ENCODE measurements around the gene CA12. TPM values are rescaled to one million over a fixed set of nuclear protein-coding genes. Genes with fewer than 3 reads are reported as not detected.

CA12 gene
- 2.8 to 3.3 TPM (median 2.8 TPM) in 3 replicates for total RNA-seq (2021)
- Bru-seq, nascent RNA = percentile 38 among the genes with signal in this experiment
- long read RNA-seq, experiment 1, full-length matches to known transcripts = 12 of 17 reads
- long read RNA-seq, experiment 1, partial matches to known transcripts = 1 of 17 reads
- long read RNA-seq, experiment 1, other reads (novel, unspliced or antisense) = 4 of 17 reads
- long read RNA-seq, experiment 2, full-length matches to known transcripts = 1 of 3 reads
- long read RNA-seq, experiment 2, partial matches to known transcripts = 0 of 3 reads
- long read RNA-seq, experiment 2, other reads (novel, unspliced or antisense) = 2 of 3 reads
- long read RNA-seq, experiment 3, partial matches to known transcripts = 0 of 2 reads
- long read RNA-seq, experiment 3, other reads (novel, unspliced or antisense) = 2 of 2 reads

DNA sequence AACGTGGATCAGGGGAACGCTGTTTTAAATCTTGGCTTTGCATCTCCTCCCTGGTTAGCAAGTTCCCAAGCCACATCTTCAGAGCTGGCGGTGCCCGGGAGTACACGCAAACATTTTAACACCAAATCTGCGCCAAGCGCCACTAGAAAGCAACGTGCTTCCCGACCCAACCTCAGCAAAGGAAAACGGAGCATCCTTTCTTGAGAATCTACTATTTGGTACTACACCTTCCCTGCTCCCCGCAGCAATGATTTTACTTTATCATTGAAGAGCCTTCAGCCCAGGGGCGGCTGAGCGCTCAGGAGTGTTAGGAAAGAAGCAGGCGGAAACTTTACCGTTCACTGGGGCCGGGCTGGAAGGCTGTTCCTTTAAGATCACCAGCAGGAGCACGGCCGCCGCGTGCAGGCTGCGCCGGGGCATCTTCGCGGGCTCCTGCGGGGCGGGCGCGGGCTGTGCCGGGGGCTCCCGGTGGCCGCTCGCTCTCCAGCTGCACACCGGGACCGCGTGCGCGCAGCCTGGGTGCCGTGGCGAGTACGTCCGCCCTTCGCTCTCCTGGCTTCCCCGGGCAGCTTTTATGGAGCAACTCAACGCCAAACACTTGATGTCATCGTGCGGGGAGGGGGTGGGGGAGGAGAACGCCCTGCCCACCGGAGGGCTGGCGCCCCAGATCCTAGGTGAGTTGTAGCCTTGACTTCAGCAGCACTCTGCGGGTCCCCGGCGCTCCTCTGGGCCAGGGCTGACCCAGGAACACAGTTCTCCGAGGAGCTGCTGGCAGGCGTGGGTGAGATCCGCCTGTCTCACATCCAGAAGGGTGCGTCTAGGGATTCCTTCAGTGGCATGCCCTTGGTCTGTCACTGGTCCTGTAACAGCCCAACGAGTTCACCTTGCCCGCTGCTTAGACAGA, at the start of gene CA12:
Gene CA12, minus strand, starts transcription at position 546 of the 904 bp plus-strand sequence. Its CDS starts 126 bp downstream, at position 420.
- POLR2A ChIA-PET = no interaction called here
- Mint-ChIP-seq H3K36me3 (0 out of 2 replicates have a peak, but pooled peaks cover 2% of the 10 kb centered on the region), H3K9me3 (peaks cover 6% of the 10 kb centered on the region; the same call in 1 of the 2 replicates), H3K27ac (no peak within 1 kb of the TSS), H3K27me3 (ENCODE audit: low read depth) (peaks cover 63% of the 10 kb centered on the region), H3K4me1 (peaks cover 41% of the 10 kb centered on the region), H3K4me3 (peak within 1 kb of the TSS; percentile 73)
- no peak for TF ChIP-seq ZNF671 (CRISPR knock-in tag; IDR thresholded peaks at IDR 0.05)
- TF ChIP-seq ZNF416 (CRISPR knock-in tag; IDR thresholded peaks at IDR 0.05) = no peak
- peak; percentile 27; the same call in 1 of the 2 replicates for TF ChIP-seq CBFB (CRISPR knock-in tag; IDR thresholded peaks at IDR 0.05; ENCODE audit: low read depth)
- TF ChIP-seq ZBTB21 (CRISPR knock-in tag; IDR thresholded peaks at IDR 0.05; ENCODE audit: borderline replicate concordance) = 0 out of 2 replicates have a peak, but pooled peaks have one; percentile 17
- TF ChIP-seq NFE2L1 (CRISPR knock-in tag; IDR thresholded peaks at IDR 0.05) = no peak
- TF ChIP-seq, protein P1, sequence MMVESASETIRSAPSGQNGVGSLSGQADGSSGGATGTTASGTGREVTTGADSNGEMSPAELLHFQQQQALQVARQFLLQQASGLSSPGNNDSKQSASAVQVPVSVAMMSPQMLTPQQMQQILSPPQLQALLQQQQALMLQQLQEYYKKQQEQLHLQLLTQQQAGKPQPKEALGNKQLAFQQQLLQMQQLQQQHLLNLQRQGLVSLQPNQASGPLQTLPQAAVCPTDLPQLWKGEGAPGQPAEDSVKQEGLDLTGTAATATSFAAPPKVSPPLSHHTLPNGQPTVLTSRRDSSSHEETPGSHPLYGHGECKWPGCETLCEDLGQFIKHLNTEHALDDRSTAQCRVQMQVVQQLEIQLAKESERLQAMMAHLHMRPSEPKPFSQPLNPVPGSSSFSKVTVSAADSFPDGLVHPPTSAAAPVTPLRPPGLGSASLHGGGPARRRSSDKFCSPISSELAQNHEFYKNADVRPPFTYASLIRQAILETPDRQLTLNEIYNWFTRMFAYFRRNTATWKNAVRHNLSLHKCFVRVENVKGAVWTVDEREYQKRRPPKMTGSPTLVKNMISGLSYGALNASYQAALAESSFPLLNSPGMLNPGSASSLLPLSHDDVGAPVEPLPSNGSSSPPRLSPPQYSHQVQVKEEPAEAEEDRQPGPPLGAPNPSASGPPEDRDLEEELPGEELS (CRISPR knock-in tag; IDR thresholded peaks at IDR 0.05) = peak; percentile 51; the same call in 1 of the 2 replicates
- peak; percentile 11; the same call in 1 of the 2 replicates for TF ChIP-seq ZNF138 (CRISPR knock-in tag; conservative IDR thresholded peaks at IDR 0.05)
- TF ChIP-seq, protein P2, sequence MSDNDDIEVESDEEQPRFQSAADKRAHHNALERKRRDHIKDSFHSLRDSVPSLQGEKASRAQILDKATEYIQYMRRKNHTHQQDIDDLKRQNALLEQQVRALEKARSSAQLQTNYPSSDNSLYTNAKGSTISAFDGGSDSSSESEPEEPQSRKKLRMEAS (CRISPR knock-in tag; IDR thresholded peaks at IDR 0.05) = peak; percentile 78; the same call in 1 of the 2 replicates
- no peak; the same call in 1 of the 2 replicates for TF ChIP-seq KAT7 (CRISPR knock-in tag; IDR thresholded peaks at IDR 0.05; ENCODE audit: borderline replicate concordance)
- TF ChIP-seq, protein P3, sequence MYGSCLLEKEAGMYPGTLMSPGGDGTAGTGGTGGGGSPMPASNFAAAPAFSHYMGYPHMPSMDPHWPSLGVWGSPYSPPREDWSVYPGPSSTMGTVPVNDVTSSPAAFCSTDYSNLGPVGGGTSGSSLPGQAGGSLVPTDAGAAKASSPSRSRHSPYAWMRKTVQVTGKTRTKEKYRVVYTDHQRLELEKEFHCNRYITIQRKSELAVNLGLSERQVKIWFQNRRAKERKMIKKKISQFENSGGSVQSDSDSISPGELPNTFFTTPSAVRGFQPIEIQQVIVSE (CRISPR knock-in tag; IDR thresholded peaks at IDR 0.05; ENCODE audit: borderline replicate concordance) = no peak
- peak; percentile 62; the same call in 1 of the 2 replicates for TF ChIP-seq ETV6 (CRISPR knock-in tag; IDR thresholded peaks at IDR 0.05)
- TF ChIP-seq, protein P4, sequence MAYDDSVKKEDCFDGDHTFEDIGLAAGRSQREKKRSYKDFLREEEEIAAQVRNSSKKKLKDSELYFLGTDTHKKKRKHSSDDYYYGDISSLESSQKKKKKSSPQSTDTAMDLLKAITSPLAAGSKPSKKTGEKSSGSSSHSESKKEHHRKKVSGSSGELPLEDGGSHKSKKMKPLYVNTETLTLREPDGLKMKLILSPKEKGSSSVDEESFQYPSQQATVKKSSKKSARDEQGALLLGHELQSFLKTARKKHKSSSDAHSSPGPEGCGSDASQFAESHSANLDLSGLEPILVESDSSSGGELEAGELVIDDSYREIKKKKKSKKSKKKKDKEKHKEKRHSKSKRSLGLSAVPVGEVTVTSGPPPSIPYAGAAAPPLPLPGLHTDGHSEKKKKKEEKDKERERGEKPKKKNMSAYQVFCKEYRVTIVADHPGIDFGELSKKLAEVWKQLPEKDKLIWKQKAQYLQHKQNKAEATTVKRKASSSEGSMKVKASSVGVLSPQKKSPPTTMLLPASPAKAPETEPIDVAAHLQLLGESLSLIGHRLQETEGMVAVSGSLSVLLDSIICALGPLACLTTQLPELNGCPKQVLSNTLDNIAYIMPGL (CRISPR knock-in tag; IDR thresholded peaks at IDR 0.05) = 0 out of 2 replicates have a peak, but pooled peaks have one; percentile 22
- 0 out of 2 replicates have a peak, but pooled peaks have one; percentile 50 for TF ChIP-seq ELF4 (CRISPR knock-in tag; IDR thresholded peaks at IDR 0.05; ENCODE audit: low read depth)
- TF ChIP-seq, protein P5, sequence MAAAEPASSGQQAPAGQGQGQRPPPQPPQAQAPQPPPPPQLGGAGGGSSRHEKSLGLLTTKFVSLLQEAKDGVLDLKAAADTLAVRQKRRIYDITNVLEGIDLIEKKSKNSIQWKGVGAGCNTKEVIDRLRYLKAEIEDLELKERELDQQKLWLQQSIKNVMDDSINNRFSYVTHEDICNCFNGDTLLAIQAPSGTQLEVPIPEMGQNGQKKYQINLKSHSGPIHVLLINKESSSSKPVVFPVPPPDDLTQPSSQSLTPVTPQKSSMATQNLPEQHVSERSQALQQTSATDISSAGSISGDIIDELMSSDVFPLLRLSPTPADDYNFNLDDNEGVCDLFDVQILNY (CRISPR knock-in tag; IDR thresholded peaks at IDR 0.05) = peak; percentile 70; the same call in 1 of the 2 replicates
- peak; percentile 72; the same call in 1 of the 2 replicates for TF ChIP-seq ZNF263 (CRISPR knock-in tag; IDR thresholded peaks at IDR 0.05; ENCODE audit: low read depth)
- no peak for TF ChIP-seq IRF2 (CRISPR knock-in tag; IDR thresholded peaks at IDR 0.05; ENCODE audit: borderline replicate concordance, low read depth)
- peak; percentile 57; the same call in 1 of the 2 replicates for TF ChIP-seq CREM (CRISPR knock-in tag; IDR thresholded peaks at IDR 0.05)
- TF ChIP-seq, protein P6, sequence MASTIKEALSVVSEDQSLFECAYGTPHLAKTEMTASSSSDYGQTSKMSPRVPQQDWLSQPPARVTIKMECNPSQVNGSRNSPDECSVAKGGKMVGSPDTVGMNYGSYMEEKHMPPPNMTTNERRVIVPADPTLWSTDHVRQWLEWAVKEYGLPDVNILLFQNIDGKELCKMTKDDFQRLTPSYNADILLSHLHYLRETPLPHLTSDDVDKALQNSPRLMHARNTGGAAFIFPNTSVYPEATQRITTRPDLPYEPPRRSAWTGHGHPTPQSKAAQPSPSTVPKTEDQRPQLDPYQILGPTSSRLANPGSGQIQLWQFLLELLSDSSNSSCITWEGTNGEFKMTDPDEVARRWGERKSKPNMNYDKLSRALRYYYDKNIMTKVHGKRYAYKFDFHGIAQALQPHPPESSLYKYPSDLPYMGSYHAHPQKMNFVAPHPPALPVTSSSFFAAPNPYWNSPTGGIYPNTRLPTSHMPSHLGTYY (CRISPR knock-in tag; IDR thresholded peaks at IDR 0.05) = no peak
- TF ChIP-seq NFYB (CRISPR knock-in tag; conservative IDR thresholded peaks at IDR 0.05; ENCODE audit: low read depth) = no peak
- TF ChIP-seq, protein P7, sequence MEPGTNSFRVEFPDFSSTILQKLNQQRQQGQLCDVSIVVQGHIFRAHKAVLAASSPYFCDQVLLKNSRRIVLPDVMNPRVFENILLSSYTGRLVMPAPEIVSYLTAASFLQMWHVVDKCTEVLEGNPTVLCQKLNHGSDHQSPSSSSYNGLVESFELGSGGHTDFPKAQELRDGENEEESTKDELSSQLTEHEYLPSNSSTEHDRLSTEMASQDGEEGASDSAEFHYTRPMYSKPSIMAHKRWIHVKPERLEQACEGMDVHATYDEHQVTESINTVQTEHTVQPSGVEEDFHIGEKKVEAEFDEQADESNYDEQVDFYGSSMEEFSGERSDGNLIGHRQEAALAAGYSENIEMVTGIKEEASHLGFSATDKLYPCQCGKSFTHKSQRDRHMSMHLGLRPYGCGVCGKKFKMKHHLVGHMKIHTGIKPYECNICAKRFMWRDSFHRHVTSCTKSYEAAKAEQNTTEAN (CRISPR knock-in tag; IDR thresholded peaks at IDR 0.05) = 0 out of 2 replicates have a peak, but pooled peaks have one; percentile 46
- TF ChIP-seq FOXP1 (CRISPR knock-in tag; IDR thresholded peaks at IDR 0.05; ENCODE audit: borderline replicate concordance) = peak; percentile 68
- no peak for TF ChIP-seq FOXK1 (CRISPR knock-in tag; IDR thresholded peaks at IDR 0.05)
- TF ChIP-seq NFATC4 (CRISPR knock-in tag; IDR thresholded peaks at IDR 0.05) = no peak
- DNase-seq (ENCODE audit: low spot score) = peak; percentile 64
- CTCF ChIA-PET = interaction anchor here (0.6 to 1.8 kb wide), 5 partner anchors 15 to 123 kb away, joined by 3 to 11 read pairs (median 4); partner anchors contain the start of gene USP3
- ATAC-seq = peak; percentile 77
